ENCODE measurements around the gene PNO1.
"Not testable (repeated sequence)": the region's sequence is repeated elsewhere in the genome, so short reads cannot be mapped to it uniquely, and the experiment has no call there.

Gene PNO1

DNA sequence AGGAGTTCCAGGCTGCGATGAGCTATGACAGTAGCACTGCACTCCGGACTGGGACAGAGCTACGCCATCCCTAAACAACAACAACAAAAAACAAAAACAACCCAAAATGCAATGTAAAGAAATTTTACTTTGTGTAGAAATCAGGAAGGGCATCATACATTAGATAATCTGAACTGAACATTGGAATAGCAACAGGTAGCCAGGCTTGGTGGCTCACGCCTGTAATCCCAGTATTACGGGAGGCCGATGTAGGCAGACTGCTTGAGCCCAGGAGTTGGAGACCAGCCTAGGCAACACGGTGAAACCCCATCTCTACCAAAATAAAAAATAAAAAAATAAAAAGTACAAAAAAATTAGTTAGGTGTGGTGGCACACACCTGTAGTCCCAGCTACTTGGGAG is 2.1 kb upstream of the PNO1 start:
- in situ Hi-C loops (cut with MboI; ENCODE audit: low sequenced_read_pairs): no loop called here

GRCh38 chr2:68156419-68156818 is 1.3 kb upstream of the PNO1 start:
- in situ Hi-C loops (cut with MboI; ENCODE audit: low sequenced_read_pairs): no loop called here

GRCh38 chr2:68157002-68157401 is 686 bp upstream of the PNO1 start:
- in situ Hi-C loops (cut with MboI; ENCODE audit: low sequenced_read_pairs): no loop called here

- in situ Hi-C loops (cut with MboI; ENCODE audit: low sequenced_read_pairs): no loop called here
Measured at GRCh38 chr2:68158134-68158447, 403 bp downstream of the PNO1 start.

- in situ Hi-C loops (cut with MboI; ENCODE audit: low sequenced_read_pairs): no loop called here
Measured at GRCh38 chr2:68163641-68164040, 6.0 kb downstream of the PNO1 start.

DNA sequence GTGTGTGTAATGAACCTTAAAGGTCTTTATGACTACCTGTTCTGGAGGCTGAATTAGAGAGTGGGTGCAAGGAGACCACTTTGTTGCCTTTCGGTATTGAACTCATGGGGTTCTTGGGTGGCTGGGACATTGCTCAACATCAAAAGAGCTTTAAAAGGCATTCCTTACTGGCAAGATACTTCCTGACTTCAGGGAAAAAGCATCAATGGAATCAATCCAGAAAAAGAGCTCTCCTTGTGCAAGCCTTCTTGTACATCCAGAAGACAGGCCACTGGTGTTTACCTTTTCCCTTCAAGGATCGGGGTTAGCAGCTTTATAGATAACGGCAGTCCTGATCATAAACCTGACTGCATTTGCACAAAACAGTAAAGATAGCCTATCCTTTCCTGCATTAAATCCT is 9.5 kb downstream of the PNO1 start:
- in situ Hi-C loops (cut with MboI; ENCODE audit: low sequenced_read_pairs): no loop called here

DNA sequence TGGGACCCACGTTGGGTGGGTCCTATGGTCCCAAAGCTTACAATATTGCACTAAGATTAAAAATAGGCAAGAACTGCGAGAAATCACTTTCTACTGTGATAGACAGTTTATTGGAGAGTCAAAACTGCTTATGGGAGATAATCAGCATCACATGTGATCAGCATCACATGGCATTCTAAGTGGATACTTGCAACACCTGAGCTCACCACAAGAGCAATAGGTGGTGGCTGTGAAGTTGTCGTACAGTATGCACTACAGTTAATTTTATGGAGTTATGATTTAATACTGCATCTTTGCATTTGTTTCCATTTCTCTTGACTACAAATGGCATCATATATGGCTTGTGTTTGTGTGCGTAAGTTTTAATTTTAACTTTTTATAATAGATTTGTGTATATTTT is 11.6 kb downstream of the PNO1 start:
- in situ Hi-C loops (cut with MboI; ENCODE audit: low sequenced_read_pairs): no loop called here

DNA sequence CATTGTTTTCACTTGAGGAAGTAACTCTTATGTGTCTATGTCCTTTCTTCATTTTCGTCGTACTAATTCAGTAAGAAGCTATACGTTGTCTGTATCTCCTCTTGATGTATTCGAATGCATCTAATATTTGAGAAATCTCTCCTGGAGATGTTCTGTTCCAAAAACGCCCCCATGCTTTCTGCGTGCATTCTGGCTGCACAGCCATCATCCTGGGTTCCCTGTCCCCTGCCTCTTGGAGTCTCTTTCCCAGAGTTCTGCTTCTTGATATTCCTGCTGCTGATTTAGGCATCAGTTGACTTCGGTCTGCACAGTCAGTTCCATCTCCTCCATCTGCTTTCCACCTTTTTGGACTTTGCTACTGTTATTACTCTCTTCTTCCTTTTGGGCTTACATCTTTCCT is 13.5 kb downstream of the PNO1 start:
- in situ Hi-C loops (cut with MboI; ENCODE audit: low sequenced_read_pairs): no loop called here

DNA sequence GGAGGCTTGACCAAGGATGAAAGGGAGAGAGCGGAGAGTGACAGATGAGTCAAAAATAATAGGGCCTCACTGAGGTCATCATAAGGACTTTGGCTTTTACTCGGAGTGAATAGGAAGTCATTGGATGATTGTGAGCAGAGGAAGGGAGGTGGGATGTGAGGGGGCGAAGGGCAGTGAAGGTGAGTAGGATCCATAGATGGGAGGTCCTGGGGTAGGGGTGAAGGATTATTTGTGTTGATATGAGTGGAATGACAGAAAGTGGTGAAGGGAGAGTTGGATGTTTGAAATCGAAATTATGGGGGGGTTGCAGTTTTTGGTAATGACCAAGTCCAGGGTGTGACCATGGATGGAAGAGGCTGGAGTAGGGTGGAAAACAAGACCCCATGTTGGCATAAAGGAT is 14.0 kb downstream of the PNO1 start:
- in situ Hi-C loops (cut with MboI; ENCODE audit: low sequenced_read_pairs): no loop called here

DNA sequence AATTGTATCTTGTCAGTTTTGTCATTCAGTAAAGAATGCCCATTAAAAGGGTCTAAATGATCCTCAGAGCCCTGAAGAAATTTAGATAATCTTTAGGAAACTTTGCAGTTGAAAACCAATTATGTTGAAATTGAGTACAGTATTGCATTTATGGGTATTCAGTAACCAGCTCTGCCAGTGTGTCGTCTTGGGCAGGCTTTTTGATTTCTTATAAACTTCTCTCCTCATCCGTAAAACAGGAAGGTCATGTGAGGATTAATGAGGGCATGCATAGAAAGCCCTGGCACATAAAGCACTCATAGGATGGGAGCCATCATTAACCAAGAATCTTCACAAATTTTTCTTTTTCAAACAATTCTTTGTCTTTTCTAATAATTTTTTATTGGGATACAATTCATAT is 14.8 kb downstream of the PNO1 start:
- in situ Hi-C loops (cut with MboI; ENCODE audit: low sequenced_read_pairs): no loop called here

DNA sequence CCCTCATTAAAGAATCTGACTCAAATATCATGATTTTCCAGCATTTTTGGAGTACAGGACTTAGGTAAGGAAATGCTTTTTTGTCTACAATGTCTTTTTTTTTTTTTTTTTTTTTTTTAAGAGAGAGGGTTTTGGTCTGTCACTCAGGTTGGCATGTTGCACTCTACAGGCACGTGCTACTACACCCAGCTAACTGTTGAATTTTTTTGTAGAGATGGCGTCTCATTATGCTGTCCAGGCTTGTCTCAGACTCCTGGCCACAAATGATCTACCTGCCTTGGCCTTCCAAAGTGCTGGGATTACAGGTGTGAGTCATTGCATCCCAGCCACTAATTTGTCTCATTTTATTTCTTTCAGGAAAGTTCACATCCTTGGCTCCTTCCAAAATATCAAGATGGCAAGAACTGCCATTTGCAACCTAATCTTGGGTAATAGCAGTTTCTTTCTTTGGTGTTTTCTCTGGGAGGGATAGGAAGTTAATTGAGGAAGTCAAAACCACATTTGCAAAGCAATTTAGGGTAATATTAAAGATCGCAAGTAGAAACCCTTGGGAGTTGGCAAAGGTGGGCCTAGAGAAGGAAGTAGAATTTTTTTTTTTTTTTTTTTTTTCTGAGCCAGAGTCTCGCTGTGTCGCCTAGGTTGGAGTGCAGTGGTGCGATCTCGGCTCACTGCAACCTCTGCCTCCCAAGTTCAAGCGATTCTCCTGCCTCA is 15.5 kb downstream of the PNO1 start:
- in situ Hi-C loops (cut with MboI; ENCODE audit: low sequenced_read_pairs): no loop called here

DNA sequence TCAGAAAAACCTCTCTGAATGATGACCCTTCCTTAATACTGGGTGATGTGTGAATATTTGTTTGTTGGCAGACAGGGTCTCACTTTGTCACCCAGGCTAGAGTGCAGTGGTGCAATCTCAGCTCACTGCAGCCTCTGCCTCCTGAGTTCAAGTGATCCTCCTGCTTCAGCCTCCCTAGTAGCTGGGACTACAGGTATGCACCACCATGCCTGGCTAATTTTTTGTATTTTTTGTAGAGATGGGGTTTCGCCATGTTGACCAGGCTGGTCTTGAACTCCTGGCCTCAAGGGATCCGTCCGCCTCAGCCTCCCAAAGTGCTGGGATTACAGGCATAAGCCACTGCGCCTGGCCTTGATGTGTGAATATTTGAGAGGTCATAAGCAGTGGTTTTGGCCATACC is 17.5 kb downstream of the PNO1 start:
- in situ Hi-C loops (cut with MboI; ENCODE audit: low sequenced_read_pairs): not testable (repeated sequence)

GRCh38 chr2:68176657-68177056 is 19.0 kb downstream of the PNO1 start:
- in situ Hi-C loops (cut with MboI; ENCODE audit: low sequenced_read_pairs): no loop called here

GRCh38 chr2:68177541-68177940 is 19.9 kb downstream of the PNO1 start:
- in situ Hi-C loops (cut with MboI; ENCODE audit: low sequenced_read_pairs): no loop called here

DNA sequence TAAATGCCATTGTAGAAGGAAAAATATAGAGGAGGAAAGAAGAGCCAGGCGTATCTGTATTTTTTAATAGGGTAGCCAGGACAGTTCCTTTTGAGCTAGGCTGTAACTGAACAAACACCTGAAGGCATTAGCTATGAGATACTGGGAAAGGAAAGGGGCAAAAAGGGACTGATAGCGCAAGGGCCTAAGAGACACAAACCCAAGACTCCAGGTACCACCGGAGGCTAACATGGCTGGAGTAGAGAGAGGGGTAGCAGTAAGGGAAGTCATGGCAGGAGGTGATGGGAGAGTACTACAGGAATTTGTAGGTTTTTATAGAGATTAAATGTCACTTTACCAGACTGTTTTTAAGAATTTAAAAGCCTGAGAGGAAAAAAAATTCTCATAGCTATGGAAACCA is 20.7 kb downstream of the PNO1 start:
- in situ Hi-C loops (cut with MboI; ENCODE audit: low sequenced_read_pairs): no loop called here

DNA sequence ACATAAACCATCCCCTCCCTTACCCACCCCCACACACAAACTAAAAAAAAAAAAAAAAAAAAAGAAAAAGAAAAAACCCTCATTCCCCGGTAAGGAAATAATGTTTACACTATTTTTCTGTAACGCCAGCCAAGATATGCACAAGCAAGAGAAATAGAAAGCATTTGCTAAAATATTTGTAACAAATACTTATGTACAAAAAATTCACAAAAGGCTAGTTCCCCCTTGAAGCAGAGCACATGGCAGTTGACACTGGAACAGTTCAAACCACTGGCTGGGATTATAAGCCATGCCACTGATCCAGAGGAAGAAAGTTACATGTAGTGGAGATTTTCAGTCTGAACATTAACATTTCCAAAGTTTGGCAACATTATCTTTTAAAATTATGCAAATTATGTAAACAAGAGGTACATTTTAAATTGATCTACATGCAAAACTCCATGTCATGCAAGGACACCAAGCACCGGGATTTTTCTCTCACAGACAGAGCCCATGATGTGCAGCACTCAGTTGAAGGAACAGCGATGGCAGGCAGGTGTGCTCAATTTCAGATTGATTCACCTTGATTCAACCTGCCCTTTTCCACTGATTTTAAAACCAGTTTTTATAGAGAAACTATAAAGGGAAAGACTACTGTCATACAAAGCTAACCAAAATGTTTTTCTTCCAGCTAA is 21.4 kb downstream of the PNO1 start:
- in situ Hi-C loops (cut with MboI; ENCODE audit: low sequenced_read_pairs): no loop called here

DNA sequence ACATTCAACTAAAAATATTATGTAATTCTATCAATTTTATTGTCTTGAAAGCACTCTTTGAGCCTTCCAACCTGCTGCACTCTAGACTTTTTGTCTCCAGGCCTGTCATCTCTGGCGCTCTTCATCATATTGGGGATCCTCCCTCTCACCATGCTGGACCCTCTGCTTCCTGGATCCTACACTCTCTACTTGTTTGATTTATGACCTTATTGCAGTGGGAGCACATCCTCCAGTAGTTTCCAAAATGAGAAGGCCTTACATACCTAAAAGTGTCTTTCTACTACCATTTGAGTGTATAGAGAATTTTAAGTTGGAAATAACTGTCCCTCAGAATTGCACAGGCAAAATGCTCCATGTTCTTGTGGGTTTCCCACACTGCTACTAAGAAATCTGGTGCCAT is 25.2 kb downstream of the PNO1 start:
- in situ Hi-C loops (cut with MboI; ENCODE audit: low sequenced_read_pairs): no loop called here

GRCh38 chr2:68185541-68186164 is 28.0 kb downstream of the PNO1 start:
- in situ Hi-C loops (cut with MboI; ENCODE audit: low sequenced_read_pairs): no loop called here

GRCh38 chr2:68187329-68187728 is 29.6 kb downstream of the PNO1 start:
- in situ Hi-C loops (cut with MboI; ENCODE audit: low sequenced_read_pairs): no loop called here

DNA sequence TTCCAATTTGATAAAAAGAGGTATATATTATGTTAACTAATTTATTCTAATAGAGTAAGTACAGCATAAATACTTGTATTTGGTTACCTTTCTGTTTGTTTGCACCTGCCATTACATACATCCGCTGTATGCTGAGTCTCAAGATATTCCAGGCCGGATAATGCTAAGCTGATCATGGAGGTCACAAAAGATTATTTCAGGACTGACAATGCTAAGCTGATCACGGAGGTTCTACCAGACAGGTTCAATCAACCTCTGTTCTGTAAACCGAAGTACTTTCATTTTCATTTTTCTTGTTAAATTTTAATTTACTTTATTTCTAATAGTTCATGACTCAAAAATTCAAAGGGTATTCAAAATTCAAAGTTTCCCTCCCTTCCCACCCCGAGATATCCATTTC is 31.1 kb downstream of the PNO1 start:
- in situ Hi-C loops (cut with MboI; ENCODE audit: low sequenced_read_pairs): no loop called here

DNA sequence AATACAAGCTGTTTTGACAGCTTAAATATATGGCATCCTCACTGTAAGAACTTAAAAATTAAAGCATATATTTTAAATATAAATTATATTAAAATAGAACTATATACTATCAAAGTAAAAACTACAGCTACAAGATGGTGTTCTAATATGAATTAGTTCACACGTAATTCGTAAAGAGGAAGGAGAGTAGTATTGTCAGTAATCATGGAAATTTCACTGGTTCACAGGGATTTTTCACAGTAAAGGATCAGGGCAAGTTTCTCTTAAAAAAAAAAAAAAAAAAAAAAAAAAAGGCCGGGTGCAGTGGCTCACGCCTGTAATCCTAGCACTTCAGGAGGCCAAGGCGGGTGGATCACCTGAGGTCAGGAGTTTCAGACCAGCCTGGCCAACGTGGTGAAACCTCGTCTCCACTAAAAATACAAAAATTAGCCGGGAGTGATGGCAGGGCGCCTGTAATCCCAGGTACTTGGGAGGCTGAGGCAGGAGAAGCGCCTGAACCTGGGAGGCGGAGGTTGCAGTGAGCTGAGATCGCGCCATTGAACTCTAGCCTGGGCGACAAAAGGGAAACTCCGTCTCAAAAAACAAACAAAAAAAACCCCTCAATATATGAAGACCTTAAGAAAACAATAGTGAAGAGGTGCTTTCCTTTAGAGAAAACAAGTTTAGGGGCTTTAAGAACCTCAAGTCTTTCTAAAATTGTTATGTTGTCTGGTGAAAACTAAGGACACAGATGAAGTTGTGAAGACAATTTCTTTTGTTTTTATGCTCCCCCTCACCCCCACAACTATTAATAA is 32.5 kb downstream of the PNO1 start:
- in situ Hi-C loops (cut with MboI; ENCODE audit: low sequenced_read_pairs): loop anchor here (10.0 kb wide), 1 partner anchor 65 kb away; no protein-coding TSS in a partner anchor

All from HL-60/S4 (cell line).